ENCODE data around the gene ERC2.

DNA sequence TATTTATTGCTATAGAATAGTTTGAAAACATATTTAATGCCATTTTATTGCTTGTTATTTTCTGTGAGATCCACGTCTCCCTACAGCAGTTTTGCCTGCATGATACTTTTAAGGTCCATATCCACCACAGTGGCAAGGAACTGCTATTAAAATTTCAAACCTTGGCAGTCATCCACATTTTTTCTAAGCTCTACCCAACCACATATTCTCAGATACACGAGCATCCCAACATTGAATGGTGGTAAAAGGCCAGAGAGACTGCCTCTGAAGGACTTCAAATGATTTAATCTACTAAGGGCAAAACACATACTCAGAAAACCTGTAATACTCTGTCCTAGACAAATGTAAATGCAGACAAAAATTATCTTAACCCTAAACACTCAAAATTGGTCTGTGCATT lies 173.1 kb downstream of the ERC2 start:
- TF ChIP-seq USF2 (IDR thresholded peaks at IDR 0.05; ENCODE audit: low read length) (no peak), MAFK (IDR thresholded peaks at IDR 0.05; ENCODE audit: low read depth, low read length) (no peak), PHF8 (conservative IDR thresholded peaks at IDR 0.05; ENCODE audit: low read depth, low read length) (no peak), POLR2AphosphoS5 (IDR thresholded peaks at IDR 0.05; ENCODE audit: low read depth, low read length) (no peak), JUN (IDR thresholded peaks at IDR 0.05; ENCODE audit: low read depth, low read length) (no peak)
- TF ChIP-seq, protein P1, sequence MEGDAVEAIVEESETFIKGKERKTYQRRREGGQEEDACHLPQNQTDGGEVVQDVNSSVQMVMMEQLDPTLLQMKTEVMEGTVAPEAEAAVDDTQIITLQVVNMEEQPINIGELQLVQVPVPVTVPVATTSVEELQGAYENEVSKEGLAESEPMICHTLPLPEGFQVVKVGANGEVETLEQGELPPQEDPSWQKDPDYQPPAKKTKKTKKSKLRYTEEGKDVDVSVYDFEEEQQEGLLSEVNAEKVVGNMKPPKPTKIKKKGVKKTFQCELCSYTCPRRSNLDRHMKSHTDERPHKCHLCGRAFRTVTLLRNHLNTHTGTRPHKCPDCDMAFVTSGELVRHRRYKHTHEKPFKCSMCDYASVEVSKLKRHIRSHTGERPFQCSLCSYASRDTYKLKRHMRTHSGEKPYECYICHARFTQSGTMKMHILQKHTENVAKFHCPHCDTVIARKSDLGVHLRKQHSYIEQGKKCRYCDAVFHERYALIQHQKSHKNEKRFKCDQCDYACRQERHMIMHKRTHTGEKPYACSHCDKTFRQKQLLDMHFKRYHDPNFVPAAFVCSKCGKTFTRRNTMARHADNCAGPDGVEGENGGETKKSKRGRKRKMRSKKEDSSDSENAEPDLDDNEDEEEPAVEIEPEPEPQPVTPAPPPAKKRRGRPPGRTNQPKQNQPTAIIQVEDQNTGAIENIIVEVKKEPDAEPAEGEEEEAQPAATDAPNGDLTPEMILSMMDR (IDR thresholded peaks at IDR 0.05; ENCODE audit: control extremely low read depth in 1 of 3, insufficient read depth in 1 of 3, low read depth in 1 of 3, low read length in 3 of 3): no peak

All from H1 (cell line).